A549 (cell line): Measurements from ENCODE around the gene ORM2.

ENCODE experiments used
- TF ChIP-seq, protein P1 (sequence below): fragments of 200-600 bp; sonication (generic); IDR thresholded peaks from 2 replicates; pipeline ENCODE4 v1.6.1; 2016; ENCODE audit warnings: antibody characterized with exemption, mild to moderate bottlenecking, moderate library complexity
- TF ChIP-seq, protein P2 (sequence below): fragments of >200 bp; sonication (Bioruptor Twin); formaldehyde crosslinking; IDR thresholded peaks from 3 replicates; pipeline ENCODE4 v1.5.1; 2016

DNA sequence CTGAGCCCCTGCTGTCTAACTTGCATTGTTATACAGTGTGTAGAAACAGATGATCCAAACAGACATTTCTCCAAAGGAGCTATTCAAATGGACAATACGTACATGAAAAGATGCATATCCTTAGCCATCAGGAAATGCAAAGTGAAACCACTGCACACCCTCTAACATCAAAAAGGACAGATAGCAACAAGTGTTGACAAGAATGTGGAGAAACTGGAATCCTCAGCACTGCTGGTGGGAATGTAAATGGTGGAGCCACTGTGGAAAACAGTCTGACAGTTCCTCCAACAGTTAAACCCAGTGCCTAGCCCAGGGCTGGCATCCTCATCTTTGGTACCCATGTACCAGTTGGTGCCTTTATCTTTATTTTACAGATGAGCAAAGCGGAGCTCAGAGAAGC lies 8.5 kb downstream of the ORM2 start:
- TF ChIP-seq, protein P1, sequence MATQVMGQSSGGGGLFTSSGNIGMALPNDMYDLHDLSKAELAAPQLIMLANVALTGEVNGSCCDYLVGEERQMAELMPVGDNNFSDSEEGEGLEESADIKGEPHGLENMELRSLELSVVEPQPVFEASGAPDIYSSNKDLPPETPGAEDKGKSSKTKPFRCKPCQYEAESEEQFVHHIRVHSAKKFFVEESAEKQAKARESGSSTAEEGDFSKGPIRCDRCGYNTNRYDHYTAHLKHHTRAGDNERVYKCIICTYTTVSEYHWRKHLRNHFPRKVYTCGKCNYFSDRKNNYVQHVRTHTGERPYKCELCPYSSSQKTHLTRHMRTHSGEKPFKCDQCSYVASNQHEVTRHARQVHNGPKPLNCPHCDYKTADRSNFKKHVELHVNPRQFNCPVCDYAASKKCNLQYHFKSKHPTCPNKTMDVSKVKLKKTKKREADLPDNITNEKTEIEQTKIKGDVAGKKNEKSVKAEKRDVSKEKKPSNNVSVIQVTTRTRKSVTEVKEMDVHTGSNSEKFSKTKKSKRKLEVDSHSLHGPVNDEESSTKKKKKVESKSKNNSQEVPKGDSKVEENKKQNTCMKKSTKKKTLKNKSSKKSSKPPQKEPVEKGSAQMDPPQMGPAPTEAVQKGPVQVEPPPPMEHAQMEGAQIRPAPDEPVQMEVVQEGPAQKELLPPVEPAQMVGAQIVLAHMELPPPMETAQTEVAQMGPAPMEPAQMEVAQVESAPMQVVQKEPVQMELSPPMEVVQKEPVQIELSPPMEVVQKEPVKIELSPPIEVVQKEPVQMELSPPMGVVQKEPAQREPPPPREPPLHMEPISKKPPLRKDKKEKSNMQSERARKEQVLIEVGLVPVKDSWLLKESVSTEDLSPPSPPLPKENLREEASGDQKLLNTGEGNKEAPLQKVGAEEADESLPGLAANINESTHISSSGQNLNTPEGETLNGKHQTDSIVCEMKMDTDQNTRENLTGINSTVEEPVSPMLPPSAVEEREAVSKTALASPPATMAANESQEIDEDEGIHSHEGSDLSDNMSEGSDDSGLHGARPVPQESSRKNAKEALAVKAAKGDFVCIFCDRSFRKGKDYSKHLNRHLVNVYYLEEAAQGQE, result no peak
- TF ChIP-seq, protein P2, sequence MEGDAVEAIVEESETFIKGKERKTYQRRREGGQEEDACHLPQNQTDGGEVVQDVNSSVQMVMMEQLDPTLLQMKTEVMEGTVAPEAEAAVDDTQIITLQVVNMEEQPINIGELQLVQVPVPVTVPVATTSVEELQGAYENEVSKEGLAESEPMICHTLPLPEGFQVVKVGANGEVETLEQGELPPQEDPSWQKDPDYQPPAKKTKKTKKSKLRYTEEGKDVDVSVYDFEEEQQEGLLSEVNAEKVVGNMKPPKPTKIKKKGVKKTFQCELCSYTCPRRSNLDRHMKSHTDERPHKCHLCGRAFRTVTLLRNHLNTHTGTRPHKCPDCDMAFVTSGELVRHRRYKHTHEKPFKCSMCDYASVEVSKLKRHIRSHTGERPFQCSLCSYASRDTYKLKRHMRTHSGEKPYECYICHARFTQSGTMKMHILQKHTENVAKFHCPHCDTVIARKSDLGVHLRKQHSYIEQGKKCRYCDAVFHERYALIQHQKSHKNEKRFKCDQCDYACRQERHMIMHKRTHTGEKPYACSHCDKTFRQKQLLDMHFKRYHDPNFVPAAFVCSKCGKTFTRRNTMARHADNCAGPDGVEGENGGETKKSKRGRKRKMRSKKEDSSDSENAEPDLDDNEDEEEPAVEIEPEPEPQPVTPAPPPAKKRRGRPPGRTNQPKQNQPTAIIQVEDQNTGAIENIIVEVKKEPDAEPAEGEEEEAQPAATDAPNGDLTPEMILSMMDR, result no peak
